ENCODE measurements around the gene SERINC5. TPM values are rescaled to one million over a fixed set of nuclear protein-coding genes. Genes with fewer than 3 reads are reported as not detected.
"Not testable (repeated sequence)": the region's sequence is repeated elsewhere in the genome, so short reads cannot be mapped to it uniquely, and the experiment has no call there.

SERINC5 gene
- total RNA-seq, 1 donor from 2014 or later: 21.4 TPM

DNA sequence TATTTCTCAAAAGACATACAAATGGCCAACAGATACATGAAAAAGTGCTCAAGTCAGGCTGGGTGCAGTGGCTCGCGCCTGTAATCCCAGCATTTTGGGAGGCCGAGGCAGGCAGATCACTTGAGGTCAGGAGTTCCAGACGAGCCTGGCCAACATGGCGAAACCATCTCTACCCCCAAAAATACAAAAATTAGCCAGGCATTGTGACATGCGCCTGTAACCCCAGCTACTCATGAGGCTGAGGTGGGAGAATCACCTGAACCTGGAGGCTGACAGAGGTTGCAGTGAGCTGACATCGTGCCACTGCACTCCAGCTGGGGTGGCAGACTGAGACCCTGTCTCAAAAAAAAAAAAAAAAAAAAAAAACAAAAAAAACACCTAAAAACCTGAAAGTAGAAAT lies 119.0 kb downstream of the SERINC5 start:
- H3K36me3 ChIP-seq (ENCODE audit: control insufficient read depth in 3 of 3, insufficient read depth in 3 of 3, low read length in 3 of 3); H3K27me3 ChIP-seq (ENCODE audit: control insufficient read depth in 3 of 3, insufficient read depth in 3 of 3, low read length in 3 of 3); H3K9ac ChIP-seq (ENCODE audit: low read depth in 1 of 3, low read length in 3 of 3); H3K27ac ChIP-seq (ENCODE audit: low read depth, low read length); H3K4me3 ChIP-seq (ENCODE audit: low read length in 3 of 3); H3K9me3 ChIP-seq (ENCODE audit: control insufficient read depth in 3 of 3, low read length in 3 of 3): not testable (repeated sequence)
- H3K4me1 ChIP-seq (ENCODE audit: control insufficient read depth in 3 of 3, insufficient read depth in 3 of 3, low read length in 3 of 3): peaks cover 11 to 14% (median 12%) of the 10 kb centered on the region in 3 donors

GRCh38 chr5:80134876-80135275 lies 121.0 kb downstream of the SERINC5 start:
- no peak overlapping the region for H3K27ac ChIP-seq (ENCODE audit: low read depth, low read length)
- H3K9me3 ChIP-seq (ENCODE audit: control insufficient read depth in 3 of 3, low read length in 3 of 3): no peaks in the 10 kb centered on the region
- no peak overlapping the region for H3K4me3 ChIP-seq (ENCODE audit: low read length in 3 of 3)
- H3K27me3 ChIP-seq (ENCODE audit: control insufficient read depth in 3 of 3, insufficient read depth in 3 of 3, low read length in 3 of 3): no peaks in the 10 kb centered on the region
- no peaks in the 10 kb centered on the region for H3K36me3 ChIP-seq (ENCODE audit: control insufficient read depth in 3 of 3, insufficient read depth in 3 of 3, low read length in 3 of 3)
- no peaks in the 10 kb centered on the region for H3K4me1 ChIP-seq (ENCODE audit: control insufficient read depth in 3 of 3, insufficient read depth in 3 of 3, low read length in 3 of 3)
- H3K9ac ChIP-seq (ENCODE audit: low read depth in 1 of 3, low read length in 3 of 3): no peak overlapping the region

DNA sequence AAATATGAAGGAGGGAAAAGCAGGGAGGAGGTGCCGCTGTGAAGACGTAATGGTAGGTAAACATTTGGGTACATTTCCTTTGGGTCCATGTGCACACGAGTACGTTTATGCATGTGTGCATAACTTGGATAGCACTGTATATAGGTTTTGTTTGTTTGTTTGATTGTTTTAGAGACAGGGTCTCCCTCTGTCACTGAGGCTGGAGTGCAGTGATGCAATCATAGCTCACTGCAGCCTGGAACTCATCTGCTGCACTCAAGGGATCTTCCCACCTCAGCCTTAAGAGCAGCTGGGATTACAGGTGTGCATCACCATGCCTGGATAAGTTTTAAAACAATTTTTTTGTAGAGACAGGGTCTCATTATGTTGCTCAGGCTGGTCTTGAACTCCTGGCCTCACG lies 126.7 kb downstream of the SERINC5 start:
- Histone ChIP-seq H3K36me3 (ENCODE audit: control insufficient read depth in 3 of 3, insufficient read depth in 3 of 3, low read length in 3 of 3) (no peaks in the 10 kb centered on the region), H3K4me3 (ENCODE audit: low read length in 3 of 3) (no peak overlapping the region), H3K4me1 (ENCODE audit: control insufficient read depth in 3 of 3, insufficient read depth in 3 of 3, low read length in 3 of 3) (no peaks in the 10 kb centered on the region), H3K9ac (ENCODE audit: low read depth in 1 of 3, low read length in 3 of 3) (no peak overlapping the region), H3K27ac (ENCODE audit: low read depth, low read length) (no peak overlapping the region), H3K27me3 (ENCODE audit: control insufficient read depth in 3 of 3, insufficient read depth in 3 of 3, low read length in 3 of 3) (no peaks in the 10 kb centered on the region), H3K9me3 (ENCODE audit: control insufficient read depth in 3 of 3, low read length in 3 of 3) (no peaks in the 10 kb centered on the region)

DNA sequence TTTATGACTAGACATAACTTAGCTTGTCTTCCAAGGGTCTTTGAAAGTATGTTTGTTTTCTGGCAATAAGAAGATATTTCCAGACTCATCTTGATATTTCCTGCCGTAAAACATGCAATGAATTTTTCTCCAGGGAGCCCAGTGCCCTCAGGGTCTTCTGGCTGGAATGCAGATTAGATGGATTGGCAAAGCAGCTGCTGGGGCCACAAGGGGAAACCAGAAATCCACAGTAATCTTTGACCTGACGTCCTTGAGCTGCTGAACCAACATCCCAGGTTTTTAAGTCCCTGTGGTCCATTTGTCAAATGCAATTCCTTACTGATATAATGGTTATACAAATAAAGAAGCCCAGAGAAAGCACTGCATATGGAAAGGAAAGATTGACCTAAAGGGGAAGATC lies 127.7 kb downstream of the SERINC5 start:
- no peaks in the 10 kb centered on the region for H3K27me3 ChIP-seq (ENCODE audit: control insufficient read depth in 3 of 3, insufficient read depth in 3 of 3, low read length in 3 of 3)
- H3K4me3 ChIP-seq (ENCODE audit: low read length in 3 of 3): no peak overlapping the region
- no peaks in the 10 kb centered on the region for H3K4me1 ChIP-seq (ENCODE audit: control insufficient read depth in 3 of 3, insufficient read depth in 3 of 3, low read length in 3 of 3)
- H3K9me3 ChIP-seq (ENCODE audit: control insufficient read depth in 3 of 3, low read length in 3 of 3): no peaks in the 10 kb centered on the region
- H3K9ac ChIP-seq (ENCODE audit: low read depth in 1 of 3, low read length in 3 of 3): no peak overlapping the region
- no peaks in the 10 kb centered on the region for H3K36me3 ChIP-seq (ENCODE audit: control insufficient read depth in 3 of 3, insufficient read depth in 3 of 3, low read length in 3 of 3)
- H3K27ac ChIP-seq (ENCODE audit: low read depth, low read length): no peak overlapping the region

- Histone ChIP-seq H3K4me1 (ENCODE audit: control insufficient read depth in 3 of 3, insufficient read depth in 3 of 3, low read length in 3 of 3) (no peaks in the 10 kb centered on the region), H3K9ac (ENCODE audit: low read depth in 1 of 3, low read length in 3 of 3) (no peak overlapping the region)
These were observed 128.7 kb downstream of the SERINC5 start for GRCh38 chr5:80127116-80127552.

DNA sequence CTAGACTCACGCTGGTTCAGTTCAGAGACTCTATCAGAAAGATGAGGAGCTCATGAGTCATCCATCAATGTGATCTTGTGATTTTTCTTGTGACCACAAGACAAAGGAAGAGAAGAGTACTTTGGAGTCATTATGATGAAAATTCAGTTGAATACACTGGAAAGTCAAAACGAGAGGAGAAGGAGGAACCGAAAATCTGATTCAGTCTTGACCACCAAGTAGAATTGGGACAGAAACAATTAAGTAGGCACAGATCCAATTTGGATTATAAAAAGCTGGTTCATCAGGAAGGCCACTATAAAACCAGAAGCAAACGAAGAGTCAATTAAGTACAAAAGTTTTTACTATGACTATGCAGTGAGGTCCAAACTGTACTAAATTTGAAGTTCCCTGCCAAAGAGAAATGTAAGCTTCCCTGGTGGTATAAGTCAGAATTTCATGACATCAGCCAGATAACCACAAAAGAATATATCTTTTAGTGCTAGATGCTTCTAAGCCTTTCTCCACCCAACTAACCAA lies 129.8 kb downstream of the SERINC5 start:
- Histone ChIP-seq H3K4me3 (ENCODE audit: low read length in 3 of 3) (no peak overlapping the region), H3K27me3 (ENCODE audit: control insufficient read depth in 3 of 3, insufficient read depth in 3 of 3, low read length in 3 of 3) (no peaks in the 10 kb centered on the region), H3K4me1 (ENCODE audit: control insufficient read depth in 3 of 3, insufficient read depth in 3 of 3, low read length in 3 of 3) (no peaks in the 10 kb centered on the region), H3K27ac (ENCODE audit: low read depth, low read length) (no peak overlapping the region), H3K9ac (ENCODE audit: low read depth in 1 of 3, low read length in 3 of 3) (no peak overlapping the region), H3K9me3 (ENCODE audit: control insufficient read depth in 3 of 3, low read length in 3 of 3) (no peaks in the 10 kb centered on the region), H3K36me3 (ENCODE audit: control insufficient read depth in 3 of 3, insufficient read depth in 3 of 3, low read length in 3 of 3) (no peaks in the 10 kb centered on the region)

More at GRCh38 chr5:80127116-80127552, 128.7 kb downstream of the SERINC5 start:
- H3K36me3 ChIP-seq (ENCODE audit: control insufficient read depth in 3 of 3, insufficient read depth in 3 of 3, low read length in 3 of 3): no peaks in the 10 kb centered on the region
- H3K4me3 ChIP-seq (ENCODE audit: low read length in 3 of 3): no peak overlapping the region
- H3K27ac ChIP-seq (ENCODE audit: low read depth, low read length): no peak overlapping the region
- H3K9me3 ChIP-seq (ENCODE audit: control insufficient read depth in 3 of 3, low read length in 3 of 3): no peaks in the 10 kb centered on the region
- H3K27me3 ChIP-seq (ENCODE audit: control insufficient read depth in 3 of 3, insufficient read depth in 3 of 3, low read length in 3 of 3): no peaks in the 10 kb centered on the region

DNA sequence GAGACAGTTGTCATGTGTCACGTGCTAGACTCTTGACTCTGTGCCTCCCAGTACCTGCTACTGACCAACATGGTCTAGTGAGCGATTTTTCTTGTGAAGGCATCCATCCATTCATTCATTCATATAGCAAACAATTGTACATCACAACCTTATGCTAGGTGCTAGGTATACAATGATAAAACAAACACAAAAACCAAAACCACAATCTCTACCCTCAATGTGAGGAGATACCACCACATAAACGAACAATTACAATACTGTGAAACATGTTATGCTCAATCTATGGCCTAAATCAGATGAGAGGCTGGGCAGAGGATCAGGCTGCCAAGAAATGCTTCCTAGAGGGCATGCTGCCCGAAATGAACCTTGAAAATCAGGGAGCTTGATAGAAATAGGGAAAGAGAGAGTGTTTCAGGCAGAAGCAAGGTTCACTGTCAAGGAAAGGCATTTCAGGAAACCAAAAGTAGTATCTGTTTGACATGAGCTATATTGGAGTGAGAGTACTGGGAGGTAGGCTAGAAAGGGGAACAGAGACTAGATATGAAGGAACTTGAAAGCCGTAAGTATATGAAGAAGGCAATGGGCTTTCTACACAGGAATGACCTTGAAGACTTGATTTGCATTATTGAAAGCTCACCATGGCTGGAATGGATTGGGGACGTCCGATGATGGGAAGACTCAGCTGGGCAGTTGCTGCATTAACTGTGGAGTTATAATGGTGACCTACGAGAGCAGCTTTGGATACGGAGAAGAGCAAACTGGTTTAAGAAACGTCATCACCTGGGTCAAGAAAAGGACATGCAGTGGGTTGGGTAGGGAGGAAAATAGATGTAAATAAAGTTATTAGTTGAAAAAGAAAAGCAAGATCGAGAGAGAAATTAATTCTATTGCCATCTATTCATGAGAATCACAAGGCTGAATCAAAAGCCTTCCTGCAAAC lies 130.6 kb downstream of the SERINC5 start:
- Histone ChIP-seq H3K4me1 (ENCODE audit: control insufficient read depth in 3 of 3, insufficient read depth in 3 of 3, low read length in 3 of 3) (no peaks in the 10 kb centered on the region), H3K27ac (ENCODE audit: low read depth, low read length) (peak overlapping the region; percentile 19), H3K9me3 (ENCODE audit: control insufficient read depth in 3 of 3, low read length in 3 of 3) (no peaks in the 10 kb centered on the region), H3K4me3 (ENCODE audit: low read length in 3 of 3) (no peak overlapping the region), H3K36me3 (ENCODE audit: control insufficient read depth in 3 of 3, insufficient read depth in 3 of 3, low read length in 3 of 3) (no peaks in the 10 kb centered on the region), H3K9ac (ENCODE audit: low read depth in 1 of 3, low read length in 3 of 3) (no peak overlapping the region), H3K27me3 (ENCODE audit: control insufficient read depth in 3 of 3, insufficient read depth in 3 of 3, low read length in 3 of 3) (no peaks in the 10 kb centered on the region)

DNA sequence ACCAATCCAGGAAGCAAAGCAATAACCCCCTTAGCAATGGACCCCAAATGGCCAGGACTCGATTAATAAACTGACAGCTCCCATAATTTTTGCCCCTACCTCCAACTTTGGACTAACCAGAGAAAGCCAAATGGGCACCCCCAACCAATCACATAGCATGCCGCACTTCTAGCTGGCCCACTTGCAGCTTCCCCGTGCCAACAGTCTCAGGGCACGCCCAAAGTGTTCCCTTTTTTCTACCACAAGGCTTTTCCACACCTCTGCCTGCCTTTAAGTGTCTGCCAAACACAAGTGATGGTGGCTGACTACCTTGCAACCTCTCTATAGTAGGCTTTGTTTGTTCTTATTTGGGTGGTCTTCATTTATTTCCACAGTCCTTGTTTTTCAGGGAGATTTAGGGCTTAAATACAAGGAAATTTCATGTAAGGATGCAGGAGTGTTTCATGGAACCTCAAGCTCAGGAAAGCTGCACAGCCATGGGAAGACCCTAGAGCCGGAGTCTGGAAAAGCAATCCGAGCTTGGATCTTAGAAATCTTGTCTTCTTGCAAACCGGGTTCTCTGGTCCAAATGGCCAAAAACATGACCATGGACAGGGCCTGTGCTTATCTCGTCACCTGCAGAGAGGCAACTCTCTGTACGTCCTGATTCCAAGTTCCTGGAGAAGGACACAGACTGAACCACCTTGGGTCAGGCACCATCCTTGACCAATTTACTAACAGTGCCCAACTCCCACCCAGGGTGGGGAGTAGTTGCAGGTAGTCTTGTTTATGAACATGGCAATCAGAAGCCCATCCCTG lies 131.5 kb downstream of the SERINC5 start:
- H3K4me1 ChIP-seq (ENCODE audit: control insufficient read depth in 3 of 3, insufficient read depth in 3 of 3, low read length in 3 of 3): no peaks in the 10 kb centered on the region
- H3K27ac ChIP-seq (ENCODE audit: low read depth, low read length): no peak overlapping the region

DNA sequence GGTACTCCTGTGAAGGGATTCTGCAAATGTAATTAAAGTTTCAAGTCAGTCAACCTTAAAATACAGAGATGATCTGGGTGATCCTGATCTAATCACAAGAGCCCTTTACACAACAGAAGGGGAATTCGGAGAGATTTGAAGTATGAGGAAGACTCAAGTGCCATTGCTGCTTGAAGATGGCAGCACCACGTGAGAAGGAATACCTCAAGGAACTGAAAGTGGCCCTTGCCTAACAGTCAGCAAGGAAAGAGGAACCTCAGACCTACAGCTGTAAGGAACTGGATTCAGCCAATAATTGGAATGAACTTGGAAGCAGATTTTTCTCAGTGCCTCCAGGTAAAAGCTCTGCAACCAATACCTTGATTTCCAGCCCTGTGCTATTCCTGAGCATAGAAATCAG lies 133.3 kb downstream of the SERINC5 start:
- Histone ChIP-seq H3K4me1 (ENCODE audit: control insufficient read depth in 3 of 3, insufficient read depth in 3 of 3, low read length in 3 of 3) (no peaks in the 10 kb centered on the region), H3K27ac (ENCODE audit: low read depth, low read length) (no peak overlapping the region), H3K36me3 (ENCODE audit: control insufficient read depth in 3 of 3, insufficient read depth in 3 of 3, low read length in 3 of 3) (no peaks in the 10 kb centered on the region), H3K4me3 (ENCODE audit: low read length in 3 of 3) (no peak overlapping the region), H3K27me3 (ENCODE audit: control insufficient read depth in 3 of 3, insufficient read depth in 3 of 3, low read length in 3 of 3) (no peaks in the 10 kb centered on the region), H3K9ac (ENCODE audit: low read depth in 1 of 3, low read length in 3 of 3) (no peak overlapping the region), H3K9me3 (ENCODE audit: control insufficient read depth in 3 of 3, low read length in 3 of 3) (no peaks in the 10 kb centered on the region)

More for the DNA sequence above, 131.5 kb downstream of the SERINC5 start:
- Histone ChIP-seq H3K36me3 (ENCODE audit: control insufficient read depth in 3 of 3, insufficient read depth in 3 of 3, low read length in 3 of 3) (no peaks in the 10 kb centered on the region), H3K27me3 (ENCODE audit: control insufficient read depth in 3 of 3, insufficient read depth in 3 of 3, low read length in 3 of 3) (no peaks in the 10 kb centered on the region), H3K4me3 (ENCODE audit: low read length in 3 of 3) (no peak overlapping the region), H3K9me3 (ENCODE audit: control insufficient read depth in 3 of 3, low read length in 3 of 3) (no peaks in the 10 kb centered on the region), H3K9ac (ENCODE audit: low read depth in 1 of 3, low read length in 3 of 3) (no peak overlapping the region)

DNA sequence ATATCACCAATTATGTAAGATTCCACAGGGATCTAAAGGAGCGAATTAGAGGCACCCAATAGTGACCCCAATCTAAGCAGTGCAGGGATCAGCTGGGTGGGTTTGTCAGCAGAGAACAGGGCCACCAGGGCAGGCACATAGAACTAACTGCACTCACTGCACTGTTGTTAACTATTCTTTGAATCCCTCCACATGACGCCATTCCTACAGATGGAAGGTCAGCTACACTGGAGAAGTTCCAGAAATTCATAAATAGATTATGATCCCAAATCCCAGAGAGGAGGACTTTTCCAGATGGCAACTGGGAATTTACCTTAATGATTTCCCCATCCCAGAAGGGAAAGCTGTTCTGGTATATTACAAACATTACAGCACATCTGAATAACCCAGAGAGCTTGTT lies 136.5 kb downstream of the SERINC5 start:
- no peaks in the 10 kb centered on the region for H3K4me1 ChIP-seq (ENCODE audit: control insufficient read depth in 3 of 3, insufficient read depth in 3 of 3, low read length in 3 of 3)
- no peaks in the 10 kb centered on the region for H3K27me3 ChIP-seq (ENCODE audit: control insufficient read depth in 3 of 3, insufficient read depth in 3 of 3, low read length in 3 of 3)
- H3K9me3 ChIP-seq (ENCODE audit: control insufficient read depth in 3 of 3, low read length in 3 of 3): no peaks in the 10 kb centered on the region
- no peak overlapping the region for H3K9ac ChIP-seq (ENCODE audit: low read depth in 1 of 3, low read length in 3 of 3)
- no peak overlapping the region for H3K27ac ChIP-seq (ENCODE audit: low read depth, low read length)
- no peak overlapping the region for H3K4me3 ChIP-seq (ENCODE audit: low read length in 3 of 3)
- H3K36me3 ChIP-seq (ENCODE audit: control insufficient read depth in 3 of 3, insufficient read depth in 3 of 3, low read length in 3 of 3): no peaks in the 10 kb centered on the region
